Measurements from ENCODE around the gene KIAA0408.

DNA sequence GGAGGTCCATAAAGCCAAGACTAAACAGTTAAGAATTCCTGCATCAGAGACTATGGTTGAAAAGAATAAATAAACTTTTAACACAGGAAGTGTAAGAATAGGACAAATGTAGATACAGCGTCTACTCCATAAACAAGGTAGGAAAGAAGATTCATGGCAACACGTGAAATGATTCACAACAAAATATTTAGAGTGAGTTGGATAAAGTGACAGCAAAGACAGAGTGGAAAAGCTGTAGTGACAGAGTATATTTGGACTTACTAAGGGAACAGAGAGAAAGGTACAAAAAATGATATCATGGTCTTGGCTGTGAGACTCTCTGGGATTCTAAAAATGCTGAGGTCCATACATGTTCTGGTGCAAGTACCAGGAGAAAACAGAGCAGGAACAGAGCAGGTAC lies 21.9 kb upstream of the KIAA0408 start:
- TF ChIP-seq, protein P1, sequence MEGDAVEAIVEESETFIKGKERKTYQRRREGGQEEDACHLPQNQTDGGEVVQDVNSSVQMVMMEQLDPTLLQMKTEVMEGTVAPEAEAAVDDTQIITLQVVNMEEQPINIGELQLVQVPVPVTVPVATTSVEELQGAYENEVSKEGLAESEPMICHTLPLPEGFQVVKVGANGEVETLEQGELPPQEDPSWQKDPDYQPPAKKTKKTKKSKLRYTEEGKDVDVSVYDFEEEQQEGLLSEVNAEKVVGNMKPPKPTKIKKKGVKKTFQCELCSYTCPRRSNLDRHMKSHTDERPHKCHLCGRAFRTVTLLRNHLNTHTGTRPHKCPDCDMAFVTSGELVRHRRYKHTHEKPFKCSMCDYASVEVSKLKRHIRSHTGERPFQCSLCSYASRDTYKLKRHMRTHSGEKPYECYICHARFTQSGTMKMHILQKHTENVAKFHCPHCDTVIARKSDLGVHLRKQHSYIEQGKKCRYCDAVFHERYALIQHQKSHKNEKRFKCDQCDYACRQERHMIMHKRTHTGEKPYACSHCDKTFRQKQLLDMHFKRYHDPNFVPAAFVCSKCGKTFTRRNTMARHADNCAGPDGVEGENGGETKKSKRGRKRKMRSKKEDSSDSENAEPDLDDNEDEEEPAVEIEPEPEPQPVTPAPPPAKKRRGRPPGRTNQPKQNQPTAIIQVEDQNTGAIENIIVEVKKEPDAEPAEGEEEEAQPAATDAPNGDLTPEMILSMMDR (IDR thresholded peaks at IDR 0.05), result no peak
- no peak for TF ChIP-seq POLR2A (IDR thresholded peaks at IDR 0.05)

Measured in testis (tissue), 2 donors.